Activated naive CD8-positive, alpha-beta T cell treated with anti-CD3 and anti-CD28 coated beads for 36 hours (primary cell): ENCODE results near the gene CENPM. TPM values are rescaled to one million over a fixed set of nuclear protein-coding genes. Genes with fewer than 3 reads are reported as not detected.

ENCODE experiments used
- total RNA-seq, 2 experiments: library from RNA; stranded (reverse); gene quantifications; one replicate each; pipeline ENCODE4 v1.2.3, GENCODE V29; 2021

The CENPM gene
- total RNA-seq, 2 experiments from 2014 or later: 70.5 to 76.5 TPM

Other genes with a start within 250 kb of the CENPM start
- gene MEI1, start 247.6 kb downstream of the CENPM start, total RNA-seq: 10 to 100 TPM; 23.4 to 28.8 TPM
- gene CCDC134, start 146.5 kb downstream of the CENPM start, total RNA-seq: 10 to 100 TPM; 14.4 to 15.8 TPM
- 10 to 100 TPM; 68.1 to 74.8 TPM for gene SREBF2, start 114.0 kb downstream of the CENPM start, total RNA-seq
- under 1 TPM; 0.56 to 0.68 TPM for gene SHISA8, start 32.1 kb downstream of the CENPM start, total RNA-seq
- gene TNFRSF13C, start 20.3 kb downstream of the CENPM start, total RNA-seq: 1 to 10 TPM; 2.2 to 2.3 TPM
- under 1 TPM; 0.27 to 0.38 TPM for gene SEPTIN3, start 22.3 kb upstream of the CENPM start, total RNA-seq
- gene WBP2NL, start 51.6 kb upstream of the CENPM start, total RNA-seq: under 1 TPM; 0.37 to 0.68 TPM
- gene NAGA, start 123.7 kb upstream of the CENPM start, total RNA-seq: 10 to 100 TPM; 13.2 to 16.0 TPM
- gene PHETA2, start 127.1 kb upstream of the CENPM start, total RNA-seq: 1 to 10 TPM; 1.5 to 2.1 TPM
- gene SMDT1, start 132.5 kb upstream of the CENPM start, total RNA-seq: 10 to 100 TPM; 58.0 to 63.4 TPM
- gene NDUFA6, start 143.6 kb upstream of the CENPM start, total RNA-seq: 100 to 1,000 TPM; 107 to 117 TPM
- gene CYP2D6, start 183.7 kb upstream of the CENPM start, total RNA-seq: 1 to 10 TPM; 1.6 to 2.4 TPM